H1 (cell line): ENCODE results near the gene PLEKHN1. TPM values are rescaled to one million over a fixed set of nuclear protein-coding genes. Genes with fewer than 3 reads are reported as not detected.

Experiments
- CHD1 ChIP-seq: IDR thresholded peaks from 2 replicates; pipeline ENCODE4 v1.6.1; 2012; ENCODE audit warnings: low read depth, low read length, improper control_type of control experiment
- GTF2F1 ChIP-seq: IDR thresholded peaks from 2 replicates; pipeline ENCODE4 v1.6.1; 2012; ENCODE audit warnings: low read depth, low read length, improper control_type of control experiment, borderline replicate concordance
- KDM4A ChIP-seq: IDR thresholded peaks from one replicate; pipeline ENCODE4 v1.7.1; 2012; ENCODE audit warnings: low read depth, mild to moderate bottlenecking, moderate library complexity, low read length, inconsistent platforms; ENCODE audit not compliant: severe bottlenecking
- NRF1 ChIP-seq: IDR thresholded peaks from 2 replicates; pipeline ENCODE4 v1.6.1; 2011; ENCODE audit warnings: mild to moderate bottlenecking, low read depth, low read length, improper control_type of control experiment
- polyA plus RNA-seq, 7 experiments: library from polyadenylated mRNA; depleted of rRNA in 3 of 7; stranded (reverse) in 5 of 7; unstranded in 2 of 7; fragments of >200 nt in 5 of 7; fragments of 200-250 nt in 2 of 7; gene quantifications; 1 replicate in 5 of 7; 2 replicates in 1 of 7; 4 replicates in 1 of 7; pipeline versions ENCODE4 v1.2.1 to v1.2.3, GENCODE V29; 2011 to 2013; ENCODE audit warnings: missing spikeins in 2 of 7, mixed read lengths in 2 of 7
- total RNA-seq: library from RNA; stranded (reverse); fragmentation: NEBNext Ultra II Directional; extraction: Animal tissue kit (Norgen Biotek cat#: 25700); gene quantifications from 2 replicates; pipeline ENCODE4 v1.2.1, GENCODE V29; 2021

Gene PLEKHN1
- total and polyA plus RNA-seq, 2 of the 8 experiments (the other 6 are each of a cell fraction or from before 2014, with no cell fraction given) = 0.39 to 1.5 TPM

DNA sequence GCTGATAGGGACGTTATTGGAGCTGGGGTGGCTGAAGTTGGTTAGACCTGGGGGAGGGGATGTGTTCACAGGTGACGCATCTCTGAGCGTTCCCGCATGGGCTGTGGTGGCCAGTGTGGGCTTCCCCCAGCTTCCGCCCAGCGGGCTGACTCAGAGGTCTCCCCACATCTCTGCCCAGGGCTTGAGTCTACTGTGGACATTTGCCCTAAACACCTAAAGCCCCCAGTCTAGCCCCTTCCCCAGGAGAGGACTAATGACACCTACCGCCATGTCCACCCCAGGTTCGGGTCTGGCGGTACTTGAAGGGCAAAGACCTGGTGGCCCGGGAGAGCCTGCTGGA lies 55.6 kb downstream of the PLEKHN1 start (continued):
- TF ChIP-seq NRF1 = no peak
- TF ChIP-seq KDM4A = no peak
- TF ChIP-seq GTF2F1 = no peak
- TF ChIP-seq CHD1 = no peak
- TF ChIP-seq, all 59 proteins: peak for 0
